GM19463 (cell line): ENCODE measurements around the gene VCY1B.
"Not testable (repeated sequence)": the region's sequence is repeated elsewhere in the genome, so short reads cannot be mapped to it uniquely, and the experiment has no call there.

Source experiments
- ATAC-seq: cut with Tn5 transposase; IDR thresholded peaks from one replicate; pipeline ENCODE4 v1.9.1; 2021; ENCODE audit warnings: mild to moderate bottlenecking, moderate library complexity; ENCODE audit not compliant: unreplicated experiment

The VCY1B gene

GRCh38 chrY:14055927-14056326, at the start of gene VCY1B:
VCY1B (plus strand) TSS chrY:14056227; CDS start chrY:14056290, 63 bp downstream.
- ATAC-seq = not testable (repeated sequence)

GRCh38 chrY:14011916-14012315, 44.1 kb upstream of the VCY1B start:
- ATAC-seq = not testable (repeated sequence)

- ATAC-seq = not testable (repeated sequence)
Measured at GRCh38 chrY:14030395-14030794, 25.6 kb upstream of the VCY1B start.

- ATAC-seq = no peak
Measured at GRCh38 chrY:14085877-14086276, 29.9 kb downstream of the VCY1B start.
